Measurements from ENCODE around the gene AQP1. TPM values are rescaled to one million over a fixed set of nuclear protein-coding genes. Genes with fewer than 3 reads are reported as not detected.
A peak's percentile ranks its signal among the peaks of the same experiment; 100 is the strongest.

AQP1 gene
- total and polyA plus RNA-seq, 2 experiments from 2014 or later, result 35.6 to 51.1 TPM

GRCh38 chr7:30884881-30885280 is 26.8 kb upstream of the AQP1 start:
- no peak for DNase-seq (ENCODE audit: low read depth in 1 of 2, low spot score in 1 of 2)
- Histone ChIP-seq H3K4me1 (ENCODE audit: low read depth) (peaks cover 14% of the 10 kb centered on the region), H3K27ac (no peak overlapping the region), H3K4me3 (no peak overlapping the region), H3K27me3 (no peaks in the 10 kb centered on the region), H3K9me3 (ENCODE audit: low read depth) (no peaks in the 10 kb centered on the region), H3K36me3 (no peaks in the 10 kb centered on the region)
- TF ChIP-seq CTCF (IDR thresholded peaks at IDR 0.05; ENCODE audit: low read depth, low read length), result no peak

- no peaks in the 10 kb centered on the region for H3K27me3 ChIP-seq
- no peak overlapping the region for H3K4me3 ChIP-seq
- H3K27ac ChIP-seq, result no peak overlapping the region
- TF ChIP-seq CTCF (IDR thresholded peaks at IDR 0.05; ENCODE audit: low read depth, low read length), result no peak
- H3K4me1 ChIP-seq (ENCODE audit: low read depth), result peaks cover 8% of the 10 kb centered on the region
- H3K36me3 ChIP-seq, result no peaks in the 10 kb centered on the region
- no peak for DNase-seq (ENCODE audit: low read depth in 1 of 2, low spot score in 1 of 2)
- H3K9me3 ChIP-seq (ENCODE audit: low read depth), result no peaks in the 10 kb centered on the region
These were observed 25.0 kb upstream of the AQP1 start for GRCh38 chr7:30886608-30887011.

- Histone ChIP-seq H3K9me3 (ENCODE audit: low read depth) (no peaks in the 10 kb centered on the region), H3K36me3 (no peaks in the 10 kb centered on the region), H3K27ac (no peak overlapping the region), H3K27me3 (no peaks in the 10 kb centered on the region), H3K4me3 (no peak overlapping the region), H3K4me1 (ENCODE audit: low read depth) (peaks cover 8% of the 10 kb centered on the region)
- no peak for DNase-seq (ENCODE audit: low read depth in 1 of 2, low spot score in 1 of 2)
- no peak for TF ChIP-seq CTCF (IDR thresholded peaks at IDR 0.05; ENCODE audit: low read depth, low read length)
These were observed 24.2 kb upstream of the AQP1 start for GRCh38 chr7:30887464-30887872.

GRCh38 chr7:30888747-30889146 is 22.9 kb upstream of the AQP1 start:
- Histone ChIP-seq H3K4me3 (no peak overlapping the region), H3K27ac (peak overlapping the region; percentile 10), H3K9me3 (ENCODE audit: low read depth) (no peaks in the 10 kb centered on the region), H3K4me1 (ENCODE audit: low read depth) (peaks cover 8% of the 10 kb centered on the region), H3K27me3 (no peaks in the 10 kb centered on the region), H3K36me3 (no peaks in the 10 kb centered on the region)
- DNase-seq (ENCODE audit: low read depth in 1 of 2, low spot score in 1 of 2), result peak; percentile 39 to 93
- peak; percentile 18 for TF ChIP-seq CTCF (IDR thresholded peaks at IDR 0.05; ENCODE audit: low read depth, low read length)

GRCh38 chr7:30890226-30890625 is 21.4 kb upstream of the AQP1 start:
- no peak overlapping the region for H3K27ac ChIP-seq
- H3K9me3 ChIP-seq (ENCODE audit: low read depth), result no peaks in the 10 kb centered on the region
- no peaks in the 10 kb centered on the region for H3K36me3 ChIP-seq
- H3K4me1 ChIP-seq (ENCODE audit: low read depth), result peaks cover 8% of the 10 kb centered on the region
- H3K4me3 ChIP-seq, result no peak overlapping the region
- no peak for TF ChIP-seq CTCF (IDR thresholded peaks at IDR 0.05; ENCODE audit: low read depth, low read length)
- no peaks in the 10 kb centered on the region for H3K27me3 ChIP-seq
- no peak for DNase-seq (ENCODE audit: low read depth in 1 of 2, low spot score in 1 of 2)

GRCh38 chr7:30893357-30893756 is 18.3 kb upstream of the AQP1 start:
- H3K4me1 ChIP-seq (ENCODE audit: low read depth), result peaks cover 16% of the 10 kb centered on the region
- H3K27me3 ChIP-seq, result no peaks in the 10 kb centered on the region
- H3K4me3 ChIP-seq, result no peak overlapping the region
- TF ChIP-seq CTCF (IDR thresholded peaks at IDR 0.05; ENCODE audit: low read depth, low read length), result no peak
- H3K9me3 ChIP-seq (ENCODE audit: low read depth), result no peaks in the 10 kb centered on the region
- H3K27ac ChIP-seq, result no peak overlapping the region
- H3K36me3 ChIP-seq, result no peaks in the 10 kb centered on the region
- DNase-seq (ENCODE audit: low read depth in 1 of 2, low spot score in 1 of 2), result peak in 1 of 2 donors; percentile 87
